ENCODE measurements around the gene NDUFS7.
A peak's percentile ranks its signal among the peaks of the same experiment; 100 is the strongest.

Gene NDUFS7

GRCh38 chr19:1360126-1360817 is 23.4 kb upstream of the NDUFS7 start:
- no peak for DNase-seq (ENCODE audit: low spot score in 2 of 2)
- no peaks in the 10 kb centered on the region for H3K9me3 ChIP-seq
- in situ Hi-C loops (cut with MboI; ENCODE audit: low sequenced_read_pairs): no loop called here
- peaks cover 68% of the 10 kb centered on the region for H3K36me3 ChIP-seq (replicated peaks)
- peak overlapping the region; percentile 14; the same call in 1 of the 2 replicates for H3K4me3 ChIP-seq
- H3K4me1 ChIP-seq: peaks cover 42% of the 10 kb centered on the region
- H3K27me3 ChIP-seq (ENCODE audit: low read depth): no peaks in the 10 kb centered on the region

- in situ Hi-C loops (cut with MboI; ENCODE audit: low sequenced_read_pairs): no loop called here
- H3K9me3 ChIP-seq: no peaks in the 10 kb centered on the region
- H3K4me3 ChIP-seq: peak overlapping the region; percentile 14
- DNase-seq (ENCODE audit: low spot score in 2 of 2): peak; percentile 32 to 83
- H3K36me3 ChIP-seq (replicated peaks): peaks cover 73% of the 10 kb centered on the region
- no peaks in the 10 kb centered on the region for H3K27me3 ChIP-seq (ENCODE audit: low read depth)
- peaks cover 42% of the 10 kb centered on the region for H3K4me1 ChIP-seq
These were observed 22.8 kb upstream of the NDUFS7 start for GRCh38 chr19:1360818-1361461.

- no peaks in the 10 kb centered on the region for H3K27me3 ChIP-seq (ENCODE audit: low read depth)
- H3K4me3 ChIP-seq: peak overlapping the region; percentile 14; the same call in 1 of the 2 replicates
- in situ Hi-C loops (cut with MboI; ENCODE audit: low sequenced_read_pairs): no loop called here
- peaks cover 78% of the 10 kb centered on the region for H3K36me3 ChIP-seq (replicated peaks)
- DNase-seq (ENCODE audit: low spot score in 2 of 2): no peak
- peaks cover 34% of the 10 kb centered on the region for H3K4me1 ChIP-seq
- H3K9me3 ChIP-seq: no peaks in the 10 kb centered on the region
These were observed 21.9 kb upstream of the NDUFS7 start for GRCh38 chr19:1361601-1362386.

- Histone ChIP-seq H3K36me3 (replicated peaks) (peaks cover 78% of the 10 kb centered on the region), H3K4me1 (peaks cover 31% of the 10 kb centered on the region), H3K4me3 (no peak overlapping the region), H3K9me3 (no peaks in the 10 kb centered on the region), H3K27me3 (ENCODE audit: low read depth) (no peaks in the 10 kb centered on the region)
- no peak for DNase-seq (ENCODE audit: low spot score in 2 of 2)
- in situ Hi-C loops (cut with MboI; ENCODE audit: low sequenced_read_pairs): no loop called here
These were observed 21.1 kb upstream of the NDUFS7 start for GRCh38 chr19:1362387-1363257.

- in situ Hi-C loops (cut with MboI; ENCODE audit: low sequenced_read_pairs): no loop called here
- Histone ChIP-seq H3K9me3 (no peaks in the 10 kb centered on the region), H3K27me3 (ENCODE audit: low read depth) (no peaks in the 10 kb centered on the region), H3K4me1 (peaks cover 31% of the 10 kb centered on the region), H3K4me3 (no peak overlapping the region), H3K36me3 (replicated peaks) (peaks cover 78% of the 10 kb centered on the region)
- no peak for DNase-seq (ENCODE audit: low spot score in 2 of 2)
These were observed 20.1 kb upstream of the NDUFS7 start for GRCh38 chr19:1363599-1363998.

- H3K36me3 ChIP-seq (replicated peaks): peaks cover 75% of the 10 kb centered on the region
- DNase-seq (ENCODE audit: low spot score in 2 of 2): no peak
- no peaks in the 10 kb centered on the region for H3K27me3 ChIP-seq (ENCODE audit: low read depth)
- in situ Hi-C loops (cut with MboI; ENCODE audit: low sequenced_read_pairs): no loop called here
- no peak overlapping the region for H3K4me3 ChIP-seq
- H3K9me3 ChIP-seq: no peaks in the 10 kb centered on the region
- H3K4me1 ChIP-seq: peaks cover 28% of the 10 kb centered on the region
These were observed 19.5 kb upstream of the NDUFS7 start for GRCh38 chr19:1364070-1364704.

- peaks cover 14% of the 10 kb centered on the region for H3K4me1 ChIP-seq
- no peak overlapping the region for H3K4me3 ChIP-seq
- H3K9me3 ChIP-seq: no peaks in the 10 kb centered on the region
- H3K36me3 ChIP-seq (replicated peaks): peaks cover 81% of the 10 kb centered on the region
- in situ Hi-C loops (cut with MboI; ENCODE audit: low sequenced_read_pairs): no loop called here
- no peaks in the 10 kb centered on the region for H3K27me3 ChIP-seq (ENCODE audit: low read depth)
- DNase-seq (ENCODE audit: low spot score in 2 of 2): no peak
These were observed 18.1 kb upstream of the NDUFS7 start for GRCh38 chr19:1365319-1366269.

- no peak for DNase-seq (ENCODE audit: low spot score in 2 of 2)
- in situ Hi-C loops (cut with MboI; ENCODE audit: low sequenced_read_pairs): no loop called here
- Histone ChIP-seq H3K27me3 (ENCODE audit: low read depth) (no peaks in the 10 kb centered on the region), H3K4me1 (peaks cover 7% of the 10 kb centered on the region), H3K9me3 (no peaks in the 10 kb centered on the region), H3K36me3 (replicated peaks) (peaks cover 81% of the 10 kb centered on the region), H3K4me3 (no peak overlapping the region)
These were observed 17.4 kb upstream of the NDUFS7 start for GRCh38 chr19:1366296-1366695.

- Histone ChIP-seq H3K4me1 (no peaks in the 10 kb centered on the region), H3K9me3 (no peaks in the 10 kb centered on the region), H3K27me3 (ENCODE audit: low read depth) (no peaks in the 10 kb centered on the region), H3K4me3 (no peak overlapping the region), H3K36me3 (replicated peaks) (peaks cover 79% of the 10 kb centered on the region)
- DNase-seq (ENCODE audit: low spot score in 2 of 2): no peak
- in situ Hi-C loops (cut with MboI; ENCODE audit: low sequenced_read_pairs): no loop called here
These were observed 16.5 kb upstream of the NDUFS7 start for GRCh38 chr19:1366899-1367870.

- Histone ChIP-seq H3K27me3 (ENCODE audit: low read depth) (no peaks in the 10 kb centered on the region), H3K9me3 (no peaks in the 10 kb centered on the region), H3K36me3 (replicated peaks) (peaks cover 86% of the 10 kb centered on the region), H3K4me1 (peaks cover 4% of the 10 kb centered on the region; the same call in 1 of the 2 replicates), H3K4me3 (no peak overlapping the region)
- DNase-seq (ENCODE audit: low spot score in 2 of 2): no peak
- in situ Hi-C loops (cut with MboI; ENCODE audit: low sequenced_read_pairs): no loop called here
These were observed 14.4 kb upstream of the NDUFS7 start for GRCh38 chr19:1369214-1369805.

Measured in HAP-1 (cell line).